GM19239 (cell line): ENCODE measurements around the gene POF1B.
"Not testable (repeated sequence)": the region's sequence is repeated elsewhere in the genome, so short reads cannot be mapped to it uniquely, and the experiment has no call there.

Source experiments
- DNase-seq: peaks from one replicate; pipeline ENCODE4 v3.0.0; 2011; ENCODE audit warnings: low spot score; ENCODE audit not compliant: insufficient read length
- FAIRE-seq: peaks from 2 replicates; lab custom pipeline; 2011; peaks lifted over from hg19 to GRCh38; lab: Jason Lieb, UNC

POF1B gene, protein sequence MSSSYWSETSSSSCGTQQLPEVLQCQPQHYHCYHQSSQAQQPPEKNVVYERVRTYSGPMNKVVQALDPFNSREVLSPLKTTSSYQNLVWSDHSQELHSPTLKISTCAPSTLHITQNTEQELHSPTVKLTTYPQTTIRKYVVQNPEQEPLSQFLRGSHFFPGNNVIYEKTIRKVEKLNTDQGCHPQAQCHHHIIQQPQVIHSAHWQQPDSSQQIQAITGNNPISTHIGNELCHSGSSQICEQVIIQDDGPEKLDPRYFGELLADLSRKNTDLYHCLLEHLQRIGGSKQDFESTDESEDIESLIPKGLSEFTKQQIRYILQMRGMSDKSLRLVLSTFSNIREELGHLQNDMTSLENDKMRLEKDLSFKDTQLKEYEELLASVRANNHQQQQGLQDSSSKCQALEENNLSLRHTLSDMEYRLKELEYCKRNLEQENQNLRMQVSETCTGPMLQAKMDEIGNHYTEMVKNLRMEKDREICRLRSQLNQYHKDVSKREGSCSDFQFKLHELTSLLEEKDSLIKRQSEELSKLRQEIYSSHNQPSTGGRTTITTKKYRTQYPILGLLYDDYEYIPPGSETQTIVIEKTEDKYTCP

DNA sequence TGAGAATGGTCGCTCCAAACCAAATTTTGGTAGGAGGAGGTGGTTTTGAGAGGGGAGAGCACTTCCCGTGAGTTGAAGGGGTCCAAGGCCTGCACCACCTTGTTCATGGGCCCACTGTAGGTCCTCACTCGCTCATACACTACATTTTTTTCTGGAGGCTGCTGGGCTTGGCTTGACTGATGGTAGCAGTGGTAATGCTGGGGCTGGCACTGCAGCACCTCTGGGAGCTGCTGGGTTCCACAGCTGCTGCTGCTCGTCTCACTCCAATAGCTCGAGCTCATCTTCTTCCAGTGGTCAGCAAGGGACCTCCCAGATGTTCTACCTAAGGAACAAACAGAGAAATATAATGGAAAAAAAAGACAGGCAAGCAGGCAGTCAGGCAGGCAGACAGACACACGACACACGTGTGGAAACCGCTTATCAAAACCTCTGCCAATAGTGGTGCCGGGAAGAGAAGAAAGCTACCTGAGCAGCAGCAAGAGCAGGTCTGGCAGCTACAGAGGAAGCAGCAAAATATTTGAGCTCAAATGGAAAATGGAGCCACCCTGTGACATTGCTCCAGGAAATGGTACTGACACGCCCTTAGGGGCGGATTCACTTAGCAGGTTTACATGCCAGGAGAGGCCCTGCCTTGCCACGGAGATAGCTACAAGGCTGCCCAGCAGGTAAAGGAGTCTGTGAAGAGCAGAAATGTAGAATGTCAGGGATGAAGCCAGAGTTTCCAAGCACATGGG lies at the start of gene POF1B:
POF1B (minus strand) TSS at position 492 of the 734 bp plus-strand sequence; CDS start at position 281, 211 bp downstream.
- DNase-seq, result no peak
- FAIRE-seq, result peak; percentile 49

DNA sequence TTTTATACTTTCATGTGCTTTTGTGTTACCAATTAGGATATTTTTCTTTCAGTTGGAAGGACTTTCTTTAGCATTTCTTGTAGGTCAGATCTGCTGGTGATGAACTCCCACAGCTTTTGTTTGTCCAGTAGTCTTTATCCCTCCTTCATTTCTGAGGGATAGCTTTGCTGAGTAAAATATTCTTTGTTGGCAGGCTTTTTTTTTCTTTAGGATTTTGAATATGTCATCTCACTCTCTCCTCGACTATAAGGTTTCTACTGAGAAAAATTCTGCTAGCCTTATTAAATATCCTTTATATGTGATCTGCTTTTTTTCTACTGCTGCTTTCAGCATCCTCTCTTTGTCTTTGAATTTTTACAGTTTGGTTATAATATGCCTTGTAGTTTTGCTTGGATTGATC lies 49.6 kb upstream of the POF1B start:
- DNase-seq (no peak), FAIRE-seq (no peak)

DNA sequence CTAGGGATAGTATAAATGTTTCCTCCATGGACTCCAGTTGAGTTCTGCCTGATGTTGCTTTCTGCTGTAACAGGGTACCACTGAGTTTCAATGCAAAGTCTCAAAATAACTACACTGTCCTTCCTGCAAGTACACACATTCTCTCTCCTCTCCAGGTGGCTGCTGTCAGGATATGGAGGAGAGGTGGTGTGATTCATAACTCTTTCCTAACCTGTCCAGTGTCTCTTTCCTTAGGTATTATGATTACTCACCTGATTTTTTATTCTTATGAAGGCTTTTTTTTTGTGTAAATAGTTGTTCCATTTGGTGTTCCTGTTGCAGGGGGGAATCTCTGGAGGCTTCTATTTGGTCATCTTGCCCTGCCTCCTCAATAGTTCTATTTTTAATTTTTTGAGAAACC lies 39.8 kb upstream of the POF1B start:
- FAIRE-seq (no peak), DNase-seq (no peak)

DNA sequence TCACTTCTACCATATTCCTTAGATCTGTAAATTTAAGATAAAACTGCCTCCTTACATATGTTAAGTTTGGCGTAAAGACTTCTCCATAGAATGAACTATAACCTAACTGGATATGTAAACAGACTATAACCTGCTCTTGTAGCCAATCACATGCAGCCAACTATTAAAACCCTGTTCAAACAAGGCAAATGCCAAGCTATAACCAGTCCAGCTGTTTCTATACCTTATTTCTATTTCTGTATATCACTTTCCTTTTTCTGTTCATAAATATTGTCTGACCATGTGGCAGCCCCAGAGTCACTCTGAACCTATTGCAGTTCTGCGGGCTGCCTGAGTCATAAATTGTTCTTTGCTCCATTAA lies 12.4 kb upstream of the POF1B start:
- FAIRE-seq, result no peak

DNA sequence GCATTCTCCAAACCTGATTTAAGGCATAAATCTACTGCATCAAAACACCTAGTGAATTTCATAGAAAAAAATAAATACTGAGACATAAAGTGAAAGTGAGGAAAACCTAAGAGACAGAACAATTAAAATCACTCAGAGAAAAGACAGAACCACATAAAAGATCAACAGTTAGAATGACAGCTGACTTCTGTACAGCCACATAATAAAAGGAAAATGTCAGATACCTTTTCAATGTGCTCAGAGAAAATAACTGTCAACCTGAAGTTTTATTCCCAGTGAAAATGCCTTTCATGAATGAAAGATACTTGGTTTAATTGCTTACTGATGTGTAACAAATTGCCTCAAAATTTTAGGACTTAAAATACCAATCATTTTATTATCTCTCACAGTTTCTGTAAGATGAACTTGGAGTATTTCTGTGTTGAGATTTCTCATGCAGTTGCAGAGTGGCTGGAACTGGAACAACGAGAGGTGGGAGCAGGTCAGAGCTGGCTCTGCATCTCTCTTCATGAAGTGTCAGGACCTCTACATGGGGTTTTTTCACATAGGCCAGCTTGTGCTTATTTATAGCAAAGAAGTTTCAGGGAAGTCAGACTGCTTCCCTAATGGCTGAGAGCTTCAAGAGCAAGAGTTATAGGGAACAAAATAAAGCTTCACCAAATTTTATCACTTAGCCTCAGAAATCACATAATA lies 11.9 kb upstream of the POF1B start:
- no peak for DNase-seq

More for the DNA sequence above, 12.4 kb upstream of the POF1B start:
- DNase-seq, result no peak

DNA sequence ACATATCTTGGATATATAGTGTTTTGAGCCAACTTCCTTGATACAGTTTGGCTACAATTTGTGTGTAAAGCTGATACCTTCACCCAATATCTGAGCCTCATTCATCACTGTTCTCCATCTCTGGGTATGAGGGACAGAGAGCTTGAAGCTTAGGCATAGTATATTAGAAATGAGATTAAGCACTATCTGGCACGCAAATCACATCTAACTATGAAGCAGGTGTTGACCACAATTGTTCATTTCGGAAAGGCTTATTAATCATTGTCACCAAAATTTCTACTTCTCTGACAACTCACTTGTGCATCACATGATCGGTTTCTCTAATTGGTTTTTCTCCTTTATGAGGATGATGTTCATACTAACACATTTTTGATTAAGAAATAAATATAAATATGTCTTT lies 2.1 kb upstream of the POF1B start:
- FAIRE-seq (no peak), DNase-seq (no peak)

More for the DNA sequence above, 11.9 kb upstream of the POF1B start:
- FAIRE-seq, result peak; percentile 14

DNA sequence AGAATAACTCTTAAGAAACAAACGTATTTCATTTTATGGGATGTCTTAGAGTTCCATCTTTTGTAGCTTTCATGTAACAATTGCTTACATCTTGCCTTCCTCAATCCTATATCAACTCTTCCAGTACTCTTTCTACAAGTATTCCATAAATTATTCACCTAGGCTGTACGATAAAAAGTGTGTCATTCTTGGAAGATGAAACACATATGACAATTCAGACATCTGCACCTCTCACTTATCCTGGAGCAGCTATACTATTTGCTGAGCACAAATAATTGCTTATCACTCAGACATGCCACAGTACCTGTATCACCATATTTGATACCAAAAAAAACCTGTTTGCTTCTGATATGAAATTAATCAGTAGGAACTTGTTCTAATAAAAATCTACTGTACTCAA lies 1.0 kb downstream of the POF1B start:
- no peak for DNase-seq
- FAIRE-seq, result no peak

DNA sequence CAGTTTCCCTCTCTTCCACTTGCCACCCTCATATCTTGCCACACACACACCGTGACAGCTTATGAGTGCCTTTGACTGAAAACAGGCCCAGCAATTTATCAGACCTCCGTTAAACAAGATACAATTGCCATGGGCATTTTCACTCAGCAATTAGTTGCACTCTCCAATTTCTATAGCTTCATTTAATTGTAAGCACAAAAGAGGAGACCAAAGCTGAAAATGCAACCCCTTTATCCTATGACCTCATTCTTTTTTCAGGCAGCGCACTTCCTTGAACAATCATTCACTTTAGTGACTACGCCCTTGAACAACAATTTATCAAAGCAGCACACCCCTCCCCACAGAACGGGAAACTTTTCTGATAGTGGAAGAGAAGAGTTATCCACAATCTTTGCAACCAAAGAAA lies 4.1 kb downstream of the POF1B start:
- DNase-seq (no peak), FAIRE-seq (no peak)

DNA sequence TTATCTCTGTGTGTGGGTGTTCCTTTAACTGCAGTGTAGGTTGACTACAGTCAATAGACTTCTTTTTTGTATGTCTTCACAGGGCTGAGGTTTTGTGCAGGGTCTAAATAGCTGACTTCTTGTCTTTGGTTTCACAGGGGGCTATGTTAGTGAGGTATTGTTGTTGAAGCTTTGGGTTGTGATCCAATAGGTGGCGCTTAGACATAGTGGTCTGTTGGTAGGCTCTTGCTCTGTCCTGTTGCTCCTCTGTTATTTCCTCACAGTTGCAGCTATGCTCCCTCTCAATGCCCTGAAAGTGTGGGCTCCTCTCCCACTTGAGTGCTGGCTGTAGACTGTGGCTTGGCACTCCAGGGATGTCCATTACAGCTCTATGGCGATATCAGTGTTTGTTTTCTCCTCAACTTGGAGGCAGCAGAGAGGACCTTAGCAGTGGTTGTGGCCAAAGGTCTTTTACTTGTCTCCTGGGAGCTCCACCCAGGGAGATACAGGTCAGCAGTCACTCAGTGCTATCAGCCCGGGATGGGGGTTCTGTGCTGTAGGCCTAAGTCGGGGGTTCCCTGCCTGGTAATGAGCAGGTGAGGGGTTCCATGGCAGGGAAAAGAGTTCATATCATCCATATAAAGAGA lies 14.0 kb downstream of the POF1B start:
- DNase-seq, result no peak
- FAIRE-seq, result no peak

DNA sequence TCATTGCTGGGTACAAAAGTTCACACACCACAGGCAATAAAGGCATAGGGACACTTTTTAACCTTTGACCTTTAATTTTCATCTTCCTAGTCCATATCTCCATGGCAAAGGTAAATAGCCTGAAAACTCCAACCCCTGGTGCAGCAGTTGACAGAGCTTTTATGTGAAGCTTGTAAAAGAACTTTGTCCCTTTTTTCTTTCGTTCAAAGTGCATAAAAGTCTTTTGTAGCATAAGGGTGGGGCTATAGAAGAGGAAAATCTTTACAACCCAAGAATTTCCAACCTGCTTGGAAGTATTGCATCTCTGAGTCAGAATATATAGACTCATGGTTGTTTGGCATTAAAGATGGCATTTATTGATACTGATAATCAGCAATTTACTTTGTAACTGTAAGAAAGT lies 20.4 kb downstream of the POF1B start:
- no peak for DNase-seq

DNA sequence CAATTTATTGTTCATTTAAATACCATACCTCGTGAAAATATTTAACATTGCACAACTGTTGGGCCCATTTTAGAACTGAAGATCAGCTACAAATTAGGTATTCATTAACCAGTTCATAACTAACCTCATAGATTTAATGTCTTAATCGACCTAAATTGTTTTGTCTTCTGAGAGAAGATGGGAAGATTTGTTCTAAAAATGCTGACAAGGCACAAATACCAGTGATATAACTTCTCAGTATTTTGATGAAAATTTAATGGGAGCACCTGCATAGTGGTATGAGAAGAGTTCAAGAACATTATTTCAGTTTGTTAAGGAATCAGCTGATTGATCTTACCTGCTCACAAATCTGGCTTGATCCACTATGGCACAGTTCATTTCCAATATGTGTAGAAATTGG lies 33.9 kb downstream of the POF1B start:
- FAIRE-seq, result no peak

More for the DNA sequence above, 20.4 kb downstream of the POF1B start:
- no peak for FAIRE-seq

DNA sequence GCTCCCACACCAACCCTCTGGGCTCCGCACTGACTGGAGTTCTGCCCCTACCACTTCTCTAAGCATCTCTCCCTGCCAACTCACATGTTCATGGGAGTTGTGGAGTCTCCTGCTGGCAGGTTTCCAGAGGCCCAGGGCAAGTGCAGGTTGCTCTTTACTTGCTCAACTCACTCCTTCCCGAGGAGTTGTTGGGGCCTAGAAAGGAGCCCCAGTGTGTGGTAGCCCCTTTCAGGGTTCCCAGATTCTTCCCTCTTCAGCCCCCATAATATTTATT lies 52.5 kb downstream of the POF1B start:
- no peak for DNase-seq
- FAIRE-seq, result no peak

More for the DNA sequence above, 33.9 kb downstream of the POF1B start:
- DNase-seq, result no peak

DNA sequence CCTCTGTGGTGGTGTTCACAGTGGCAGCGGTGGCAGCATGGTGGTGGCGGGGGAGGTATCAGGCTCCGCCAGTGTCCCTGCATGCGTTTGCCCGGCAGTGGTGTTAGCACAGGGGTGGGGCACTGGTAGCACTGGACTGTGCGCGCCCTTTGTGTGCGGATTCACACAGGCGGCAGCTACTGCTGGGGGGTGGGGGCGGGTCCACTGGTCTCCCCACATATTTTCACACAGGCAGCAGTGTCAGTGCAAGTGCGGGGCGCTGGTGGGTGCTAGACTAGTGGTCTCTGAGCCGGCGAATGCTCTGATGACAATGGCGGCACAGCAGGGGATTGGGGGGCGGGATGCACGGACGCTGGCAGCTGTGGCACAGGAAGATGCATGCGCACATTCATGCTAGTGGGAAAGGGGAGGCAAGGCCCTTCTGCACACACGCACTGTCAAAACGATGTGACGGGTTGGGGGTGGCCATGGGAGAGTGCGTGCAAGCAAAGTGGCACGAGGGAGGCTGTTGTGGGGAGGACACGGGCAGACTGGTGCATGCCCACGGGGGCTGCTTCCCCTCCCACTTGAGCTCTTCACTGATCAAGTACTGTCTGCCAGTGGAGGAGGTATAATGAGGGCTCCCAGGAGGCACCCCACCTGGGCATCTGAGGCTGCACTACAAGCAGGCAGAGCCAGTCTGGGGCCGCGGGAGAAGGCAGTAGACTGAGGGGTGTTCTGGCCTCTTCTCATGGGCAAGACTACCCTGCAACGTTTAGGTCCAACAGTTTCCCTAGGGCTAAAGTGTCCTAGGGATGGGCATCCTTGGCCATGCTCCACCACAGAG lies 53.0 kb downstream of the POF1B start:
- FAIRE-seq (no peak), DNase-seq (no peak)

DNA sequence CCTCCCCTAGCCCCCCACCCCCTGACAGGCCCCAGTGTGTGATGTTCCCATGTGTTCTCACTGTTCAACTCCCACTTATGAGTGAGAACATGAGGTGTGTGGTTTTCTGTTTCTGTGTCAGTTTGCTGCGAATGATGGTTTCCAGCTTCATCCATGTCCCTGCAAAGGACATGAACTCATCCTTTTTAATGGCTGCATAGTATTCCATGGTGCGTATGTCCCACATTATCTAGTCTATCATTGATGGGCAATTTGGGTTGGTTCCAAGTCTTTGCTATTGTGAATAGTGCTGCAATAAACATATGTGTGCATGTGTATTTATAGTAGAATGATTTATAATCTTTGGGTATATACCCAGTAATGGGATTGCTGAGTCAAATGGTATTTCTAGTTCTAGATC lies 68.1 kb downstream of the POF1B start:
- DNase-seq, FAIRE-seq: not testable (repeated sequence)

DNA sequence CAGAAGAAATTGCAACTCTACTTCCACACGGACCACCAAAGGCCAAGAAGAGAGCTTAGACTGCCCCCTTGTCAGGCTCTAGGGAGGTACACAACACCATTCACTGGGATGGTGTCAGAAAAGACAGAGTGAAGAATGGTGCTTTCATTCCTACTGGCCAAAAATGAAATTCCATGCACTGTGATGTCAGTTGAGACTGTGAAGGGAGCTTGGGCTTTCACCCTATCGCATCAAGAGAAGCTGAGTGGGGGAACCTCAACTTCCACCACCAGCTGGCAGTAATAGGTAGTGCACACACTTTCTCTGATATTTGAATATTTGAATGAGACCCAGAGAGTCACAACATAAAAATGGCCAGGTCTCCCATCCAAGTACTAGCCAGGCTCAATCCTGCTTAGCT lies 69.7 kb downstream of the POF1B start:
- FAIRE-seq (no peak), DNase-seq (no peak)

DNA sequence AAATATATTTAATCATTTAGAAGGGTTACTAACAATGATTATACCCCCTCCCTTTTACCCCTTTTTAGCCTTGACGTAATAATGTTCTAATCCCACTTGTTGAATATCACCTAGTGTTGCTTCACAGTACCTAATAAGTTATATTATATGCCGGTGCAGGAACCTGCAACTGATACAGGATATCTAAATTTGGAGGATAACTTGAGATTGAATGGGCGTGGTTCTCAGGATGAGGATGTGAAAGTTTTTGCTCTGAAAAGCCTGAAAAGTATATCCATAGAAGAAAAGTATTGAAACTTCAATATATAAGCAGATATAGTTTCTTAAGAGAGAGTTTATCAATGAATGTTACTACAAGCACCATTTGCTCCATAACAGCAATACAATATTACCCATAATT lies 75.9 kb downstream of the POF1B start:
- peak; percentile 0 for DNase-seq
- FAIRE-seq, result no peak

DNA sequence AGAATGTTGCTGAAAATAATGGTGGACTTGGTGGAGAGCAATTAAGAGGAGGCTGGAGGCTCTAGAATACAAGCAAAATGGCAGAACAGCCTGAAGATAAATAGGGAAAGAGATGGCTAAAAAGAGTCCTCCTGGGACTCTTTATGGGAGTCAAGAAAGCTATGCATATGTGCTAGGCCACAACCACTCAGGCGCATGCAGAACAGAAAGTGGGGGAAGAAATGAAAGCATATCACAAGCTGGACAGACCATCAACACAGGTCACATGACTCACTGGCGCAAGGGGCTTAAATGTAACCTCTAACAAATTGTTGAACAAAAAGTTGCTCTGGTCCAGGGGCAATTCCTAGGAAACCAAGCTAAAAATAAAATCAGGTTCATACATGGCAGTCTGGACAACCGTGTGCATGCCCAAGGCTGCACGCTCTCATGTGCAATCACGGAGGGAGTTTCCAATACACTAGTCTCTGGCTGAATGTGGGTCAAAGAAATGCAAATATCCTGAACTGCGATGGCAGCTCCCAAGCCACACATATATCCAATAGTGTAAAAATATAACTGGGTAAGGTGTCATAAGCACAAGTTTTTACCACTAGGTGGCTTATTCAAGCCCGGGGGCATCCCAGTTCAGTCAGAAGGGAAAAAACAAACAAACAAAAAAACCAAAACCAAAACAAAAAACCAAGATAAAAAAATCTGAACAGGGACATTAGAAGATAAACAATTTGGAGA lies 90.3 kb downstream of the POF1B start:
- DNase-seq (no peak), FAIRE-seq (no peak)

DNA sequence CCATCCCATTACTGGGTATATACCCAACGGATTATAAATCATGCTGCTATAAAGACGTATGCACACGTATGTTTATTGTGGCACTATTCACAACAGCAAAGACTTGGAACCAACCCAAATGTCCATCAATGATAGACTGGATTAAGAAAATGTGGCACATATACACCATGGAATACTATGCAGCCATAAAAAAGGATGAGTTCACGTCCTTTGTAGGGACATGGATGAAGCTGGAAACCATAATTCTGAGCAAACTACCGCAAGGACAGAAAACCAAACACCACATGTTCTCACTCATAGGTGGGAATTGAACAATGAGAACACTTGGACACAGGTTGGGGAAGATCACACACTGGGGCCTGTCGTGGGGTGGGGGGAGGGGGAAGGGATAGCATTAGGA lies 94.2 kb downstream of the POF1B start:
- not testable (repeated sequence) for DNase-seq, FAIRE-seq
